HG02938 (cell line): Measurements from ENCODE around the gene WWC2.

Experiments used
- ATAC-seq: cut with Tn5 transposase; IDR thresholded peaks from one replicate; pipeline ENCODE4 v1.9.1; 2021; ENCODE audit warnings: mild to moderate bottlenecking, moderate library complexity; ENCODE audit not compliant: unreplicated experiment

WWC2 gene

DNA sequence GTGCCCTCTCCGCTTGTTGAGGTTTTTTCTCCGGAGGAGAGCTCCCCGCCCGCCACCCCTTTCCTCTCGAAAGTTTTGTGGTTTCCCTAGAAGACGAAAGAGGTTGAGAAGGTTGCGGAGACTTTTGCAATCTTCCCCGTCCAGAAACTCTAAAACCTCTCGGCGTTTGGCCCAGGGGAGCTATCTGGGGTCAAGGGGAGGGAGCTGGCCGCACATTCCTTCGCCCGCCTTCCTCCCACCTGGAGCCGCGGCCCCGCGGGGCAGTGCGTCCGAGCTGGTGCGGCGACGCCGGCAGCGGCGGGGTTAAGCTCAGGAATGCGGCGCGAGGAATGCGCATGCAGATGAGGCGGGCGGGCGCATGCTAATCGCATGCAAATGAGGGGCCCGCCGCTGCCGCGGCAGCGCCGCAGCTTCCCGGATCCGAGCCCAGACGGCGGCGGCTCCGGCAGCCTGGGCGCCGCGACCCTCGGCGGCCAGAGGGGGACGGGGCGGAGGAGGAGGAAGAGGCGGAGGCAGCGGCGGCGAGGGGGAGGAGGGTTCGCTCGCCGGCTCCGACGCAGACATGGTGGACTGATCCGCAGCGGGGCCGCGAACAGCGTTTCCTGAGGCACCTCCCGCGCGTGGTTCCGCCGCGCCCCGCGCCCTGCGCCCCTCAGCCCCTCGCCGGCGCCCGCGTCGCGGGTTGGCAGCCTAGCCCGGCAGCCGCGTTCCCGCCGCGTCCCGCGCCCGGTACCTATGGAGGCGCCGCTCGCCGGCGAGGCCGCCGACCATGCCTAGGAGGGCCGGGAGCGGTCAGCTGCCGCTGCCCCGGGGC lies at the start of gene WWC2:
TSS of gene WWC2 (plus strand) at position 535 of the 814 bp plus-strand sequence. CDS start at position 770, 235 bp downstream.
- peak; percentile 69 for ATAC-seq

DNA sequence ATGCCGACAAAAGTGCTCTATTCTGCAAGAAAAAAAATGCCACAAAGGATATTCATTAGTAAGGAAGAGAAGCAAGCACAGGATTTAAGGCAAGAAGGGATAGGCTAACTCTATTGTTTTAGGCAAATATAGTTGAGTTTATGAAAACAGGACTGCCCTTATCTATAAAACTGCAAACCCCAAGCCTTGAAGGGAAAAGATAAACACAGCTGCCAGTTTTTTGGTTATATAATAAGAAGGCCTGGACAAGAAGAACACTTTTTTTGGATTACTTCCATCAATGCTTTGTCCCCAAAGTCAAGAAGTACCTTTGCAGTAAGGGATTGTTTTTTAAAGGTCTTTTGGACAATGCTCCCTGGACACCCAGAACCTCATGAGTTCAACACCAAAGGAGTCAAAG lies 45.4 kb upstream of the WWC2 start:
- ATAC-seq = no peak

DNA sequence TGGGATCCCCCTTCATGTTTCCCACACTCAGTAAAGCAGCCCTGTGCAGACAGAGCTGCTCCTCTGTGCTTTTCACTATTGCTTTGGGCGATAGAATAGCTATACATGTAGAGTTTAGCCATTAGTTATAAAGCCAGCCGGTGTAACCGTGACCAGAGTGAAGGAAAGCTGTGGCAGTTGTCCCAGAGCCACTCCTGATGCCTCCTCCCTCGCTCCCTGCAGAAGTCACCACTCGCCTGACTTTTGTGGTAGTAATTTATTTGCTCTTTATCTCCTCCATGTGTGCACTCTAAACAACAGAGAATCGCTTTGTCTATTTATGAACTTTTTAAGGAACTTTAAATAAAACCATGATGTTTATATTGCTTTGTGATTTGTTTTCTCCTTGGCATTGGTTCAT lies 41.8 kb upstream of the WWC2 start:
- ATAC-seq = no peak

DNA sequence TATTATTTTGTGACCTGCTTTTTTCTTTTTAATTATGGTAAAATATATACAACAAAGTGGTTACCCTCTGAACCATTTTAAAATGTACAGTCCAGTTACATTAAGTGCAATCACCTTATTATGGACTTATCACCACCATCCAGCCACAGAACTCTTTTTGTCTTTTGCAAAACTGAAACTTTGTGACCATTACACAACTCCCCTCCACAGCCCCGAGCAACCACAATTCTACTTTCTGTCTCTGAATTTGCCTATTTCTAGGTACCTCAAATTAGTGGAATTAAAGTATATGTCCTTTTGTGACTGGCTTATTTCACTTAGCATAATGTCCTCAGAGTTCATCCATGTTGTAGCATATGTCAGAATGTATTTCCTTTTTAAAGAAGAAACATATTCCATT lies 39.3 kb upstream of the WWC2 start:
- ATAC-seq = peak; percentile 92

DNA sequence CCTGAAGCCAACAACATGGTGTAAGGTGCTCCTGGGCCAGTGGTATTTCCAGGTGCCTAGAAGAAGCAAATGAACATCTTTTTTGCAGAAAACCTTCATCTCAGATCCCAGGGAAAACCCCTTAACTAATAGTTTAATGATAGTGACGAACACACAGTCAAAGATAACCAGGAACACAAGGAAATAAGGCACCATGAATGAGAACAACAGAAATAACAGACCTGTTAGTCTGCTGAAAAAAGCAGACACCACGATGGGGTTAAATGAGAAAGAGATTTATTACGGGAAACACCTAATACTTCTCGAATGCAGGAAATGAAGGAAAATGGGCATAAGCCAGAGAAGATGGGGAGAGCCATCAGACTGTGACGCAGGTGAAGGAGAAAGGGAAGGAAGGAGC lies 30.6 kb upstream of the WWC2 start:
- ATAC-seq = no peak

DNA sequence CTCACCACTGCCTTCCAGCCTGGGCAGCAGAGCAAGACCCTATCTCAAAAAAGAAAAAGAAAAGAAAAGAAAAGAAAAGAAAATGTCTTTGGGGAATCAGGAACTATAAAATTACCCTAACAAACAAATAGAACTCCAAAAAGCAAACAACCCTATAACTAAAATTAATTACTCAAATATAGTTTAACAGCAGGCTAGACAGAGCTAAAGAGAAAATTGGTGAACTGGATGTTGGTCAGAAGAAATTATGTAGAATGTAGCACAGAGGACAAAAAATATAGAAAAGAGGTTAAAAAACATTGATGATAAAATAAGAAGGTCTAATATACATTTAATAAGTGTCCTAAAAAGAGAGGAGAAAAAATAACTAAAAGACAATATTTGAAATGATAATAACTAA lies 27.8 kb upstream of the WWC2 start:
- ATAC-seq = no peak

DNA sequence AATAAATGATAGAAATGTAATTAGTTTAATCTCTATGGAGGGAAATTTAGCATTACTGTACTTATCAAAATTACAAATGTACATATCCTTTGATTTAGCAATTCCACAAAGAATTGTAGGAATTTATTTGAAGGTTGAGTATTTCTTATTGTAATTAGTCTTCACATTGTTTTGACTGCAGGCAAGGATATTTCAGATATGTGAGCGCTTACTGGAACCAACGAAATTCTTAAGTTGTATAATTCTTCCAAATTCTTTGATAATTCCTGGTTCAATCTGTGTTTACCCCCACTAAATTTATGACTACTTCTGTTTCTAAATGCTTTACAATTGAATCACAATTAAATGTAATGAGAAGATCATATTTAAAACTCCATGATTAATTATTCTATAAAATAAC lies 26.9 kb upstream of the WWC2 start:
- no peak for ATAC-seq

DNA sequence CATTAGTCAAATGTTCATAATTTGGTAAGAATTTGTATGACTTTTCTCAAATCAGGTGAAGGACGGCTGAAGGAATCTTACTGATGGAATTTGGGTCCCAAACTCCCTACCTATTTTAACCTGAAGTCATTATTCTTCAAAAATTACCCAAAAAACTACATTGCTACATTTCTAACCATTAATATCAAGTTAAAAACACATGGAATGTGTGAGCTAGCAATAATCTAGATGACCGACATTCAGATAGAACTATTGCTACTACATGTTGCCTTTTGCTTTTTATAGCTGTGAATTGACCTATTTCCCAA lies 25.3 kb upstream of the WWC2 start:
- ATAC-seq = no peak

DNA sequence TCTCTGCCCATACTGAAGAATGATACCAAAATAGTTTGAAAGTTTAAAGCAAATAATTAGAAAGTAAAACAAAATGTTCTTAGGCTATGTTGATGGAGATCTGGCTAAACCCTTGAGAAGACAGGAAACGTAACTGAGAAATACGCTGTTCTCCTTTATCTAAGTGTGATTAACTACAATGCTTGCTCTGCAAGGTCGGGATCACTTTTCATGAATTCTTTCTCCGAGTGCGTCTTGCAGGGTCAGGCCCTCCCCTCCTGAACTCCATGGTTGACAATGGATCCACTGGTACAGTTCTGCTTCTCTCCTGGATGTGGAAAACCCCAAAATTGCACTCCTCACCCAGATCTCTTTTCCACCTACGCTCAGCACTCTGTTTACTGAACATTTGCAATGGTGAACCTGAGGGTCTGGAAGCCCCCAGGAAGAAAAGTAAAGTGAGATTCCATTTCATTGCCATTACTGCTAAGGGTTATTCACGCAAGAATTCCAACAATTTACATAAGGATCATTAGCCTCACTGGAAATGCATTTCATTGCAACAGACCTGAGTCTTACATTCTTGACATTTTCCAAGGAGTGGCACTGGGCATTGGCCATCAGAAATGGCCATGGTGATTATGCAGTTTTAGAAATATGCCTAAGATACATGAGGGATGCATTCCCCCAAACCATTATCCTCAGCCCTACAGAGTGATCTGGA lies 24.6 kb upstream of the WWC2 start:
- no peak for ATAC-seq

DNA sequence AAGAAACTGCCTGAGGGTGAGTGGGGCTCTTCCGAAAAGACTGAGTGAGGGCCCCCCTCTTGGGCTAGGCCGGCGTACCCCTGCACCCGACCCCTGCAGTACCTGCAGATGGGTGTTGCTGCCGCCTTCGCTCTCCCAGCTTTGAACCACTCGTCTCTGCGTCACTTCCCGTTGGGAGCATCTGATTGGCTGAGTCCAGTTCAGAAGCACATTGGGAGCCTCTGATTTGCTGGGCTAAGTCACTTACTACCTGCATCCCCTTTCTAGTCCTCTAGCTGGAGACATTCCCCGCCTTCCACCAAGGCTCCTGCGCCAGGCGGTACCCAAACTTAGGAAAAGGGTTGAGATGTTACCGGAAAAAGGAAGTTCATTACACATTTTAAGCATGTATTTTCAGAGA lies 20.4 kb upstream of the WWC2 start:
- ATAC-seq = no peak

DNA sequence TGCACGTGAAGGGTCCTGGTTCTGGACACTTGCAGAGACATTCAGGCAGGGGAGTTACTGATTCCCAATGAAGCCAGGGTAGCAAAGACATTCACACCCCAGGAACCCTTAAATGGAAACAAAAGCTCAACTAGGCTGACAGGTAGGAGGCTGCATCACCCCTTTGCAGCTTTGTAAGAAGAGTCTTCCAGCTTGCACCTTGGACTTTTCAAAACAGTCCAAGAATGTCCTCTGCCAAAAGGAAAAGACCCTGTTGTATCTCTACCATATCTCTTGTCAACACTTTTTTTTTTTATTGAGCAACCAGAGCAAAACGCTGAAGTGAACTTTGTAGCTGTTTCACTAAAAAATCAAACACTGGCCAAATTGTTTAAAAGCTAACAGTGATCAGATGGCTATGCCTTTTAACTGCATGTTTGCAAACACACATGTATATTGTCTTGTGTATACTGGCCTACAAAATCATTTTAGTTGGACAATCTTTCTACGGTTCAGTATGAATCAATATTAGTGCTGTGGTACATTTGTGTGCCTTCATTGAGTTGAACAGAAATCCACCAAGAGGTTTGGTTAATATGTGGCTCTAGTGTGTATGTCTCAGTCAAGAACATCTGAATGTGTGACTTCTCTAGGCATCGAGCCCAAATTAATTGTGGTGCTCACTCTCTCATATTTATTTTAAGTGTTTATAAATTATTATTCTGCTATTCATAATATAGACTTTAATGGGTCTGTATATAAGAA lies 18.5 kb upstream of the WWC2 start:
- no peak for ATAC-seq

DNA sequence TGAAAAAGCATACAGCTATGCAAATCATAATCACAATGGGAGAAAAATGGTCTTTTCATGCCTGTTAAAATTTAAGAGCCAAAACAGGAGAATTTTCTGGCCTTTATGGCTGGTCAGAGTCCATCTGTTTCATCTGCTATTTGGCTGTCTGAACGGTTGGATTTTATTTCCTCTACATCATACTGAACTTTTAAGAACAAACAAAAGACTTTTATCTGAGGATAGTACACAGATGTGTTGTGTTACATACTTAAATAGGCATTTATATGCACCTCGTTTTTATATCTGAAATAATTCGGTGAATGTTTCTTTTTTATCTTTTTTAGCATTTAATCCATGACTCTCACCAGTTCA lies 18.0 kb upstream of the WWC2 start:
- ATAC-seq = no peak

DNA sequence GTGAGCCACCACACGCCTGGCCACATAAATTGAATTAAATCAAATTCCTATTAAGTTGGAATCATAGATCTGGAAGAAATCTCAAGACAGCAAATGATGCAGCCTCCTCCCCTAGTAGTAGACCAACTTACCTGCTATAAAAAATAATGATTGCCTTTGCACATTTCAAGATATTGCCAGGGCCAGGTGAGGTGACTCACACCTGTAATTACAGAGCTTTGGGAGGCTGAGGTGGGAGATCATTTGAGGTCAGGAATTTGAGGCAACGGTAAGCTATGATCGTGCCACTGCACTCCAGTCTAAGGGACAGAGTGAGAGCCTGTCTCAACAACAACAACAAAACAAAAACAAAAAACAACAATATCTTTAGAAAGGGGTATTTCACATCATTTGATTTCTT lies 17.0 kb upstream of the WWC2 start:
- no peak for ATAC-seq

DNA sequence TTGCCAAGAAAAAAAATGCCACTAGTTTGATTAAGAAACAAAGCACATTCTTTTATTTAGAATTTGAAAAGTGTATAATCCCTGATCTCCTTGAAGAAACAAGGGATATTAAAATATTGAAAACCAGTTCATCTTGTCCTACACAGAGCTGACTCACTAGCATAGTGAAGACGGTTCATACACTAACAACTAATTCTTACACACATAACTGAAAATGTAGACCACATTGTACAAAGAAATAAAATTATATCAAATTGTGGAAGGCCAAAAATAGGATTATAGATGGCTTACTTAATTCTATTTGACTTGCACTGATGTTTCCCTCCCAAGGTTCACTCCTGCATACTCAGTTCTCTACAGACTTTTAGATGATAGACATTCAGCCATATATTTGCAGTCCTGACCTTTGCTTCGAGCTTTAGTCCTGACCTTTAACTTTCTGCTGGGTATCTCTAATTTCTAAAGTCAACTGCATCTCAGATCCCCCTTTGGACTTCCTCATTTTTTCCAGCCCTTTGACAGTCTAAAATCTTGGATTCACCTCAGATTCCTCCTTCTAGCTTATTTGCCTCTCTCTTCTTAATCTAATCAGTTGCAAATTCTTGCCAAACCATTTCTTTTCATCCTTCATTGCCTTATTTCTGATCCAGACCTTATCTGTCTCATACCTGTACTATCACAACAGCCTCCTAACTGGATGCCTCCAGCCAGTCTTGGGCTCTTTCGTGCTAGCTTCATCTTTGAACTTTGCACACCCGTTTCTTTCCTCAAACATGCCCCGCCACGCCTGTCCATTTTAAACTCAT lies 4.5 kb upstream of the WWC2 start:
- no peak for ATAC-seq

DNA sequence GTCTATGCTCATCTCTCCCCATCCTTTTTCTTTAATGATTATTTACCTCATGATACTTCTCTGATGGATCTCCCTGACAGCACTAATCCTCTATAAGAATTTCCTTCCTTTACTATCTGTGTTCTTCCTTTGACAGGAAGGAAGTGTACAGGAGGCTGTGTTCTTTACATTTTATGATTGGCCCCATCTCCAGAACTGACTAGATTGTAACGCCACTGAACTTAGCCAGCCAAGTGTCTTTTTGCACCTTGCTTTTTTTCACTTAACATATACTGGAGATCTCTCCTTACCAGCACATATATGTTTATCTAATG lies 3.9 kb upstream of the WWC2 start:
- no peak for ATAC-seq

DNA sequence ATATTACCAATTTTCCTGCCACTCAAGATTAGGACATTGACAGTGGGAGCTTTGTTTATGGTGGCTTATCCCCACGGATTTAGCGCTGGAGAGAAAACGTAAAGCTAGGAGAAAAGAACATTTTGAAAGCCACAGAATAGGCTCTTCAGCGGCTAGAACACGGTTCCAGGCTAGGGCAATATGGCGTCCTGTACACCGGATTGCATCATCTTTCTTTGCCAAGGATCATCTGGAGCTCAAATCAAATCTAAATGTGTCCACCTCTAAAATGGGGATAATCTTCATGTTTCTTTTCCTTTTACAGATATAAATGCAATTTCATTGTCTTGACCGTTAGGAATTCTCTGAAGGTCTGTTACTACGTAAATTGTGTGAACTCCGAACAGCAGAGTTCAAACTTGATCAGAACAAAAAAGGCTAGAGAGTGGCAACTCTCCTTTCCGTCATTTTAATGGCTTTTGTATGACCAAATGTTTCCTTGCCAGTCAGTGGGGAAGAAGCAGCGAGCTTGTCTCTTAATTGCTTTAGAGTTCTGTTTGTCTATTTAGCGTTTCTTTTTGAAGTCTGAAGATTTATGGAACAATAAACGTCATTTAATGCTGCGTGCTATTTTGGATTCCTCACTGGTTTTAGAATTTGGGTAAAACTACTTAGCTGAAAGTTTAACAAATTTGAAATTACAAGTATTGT lies 2.6 kb upstream of the WWC2 start:
- no peak for ATAC-seq

DNA sequence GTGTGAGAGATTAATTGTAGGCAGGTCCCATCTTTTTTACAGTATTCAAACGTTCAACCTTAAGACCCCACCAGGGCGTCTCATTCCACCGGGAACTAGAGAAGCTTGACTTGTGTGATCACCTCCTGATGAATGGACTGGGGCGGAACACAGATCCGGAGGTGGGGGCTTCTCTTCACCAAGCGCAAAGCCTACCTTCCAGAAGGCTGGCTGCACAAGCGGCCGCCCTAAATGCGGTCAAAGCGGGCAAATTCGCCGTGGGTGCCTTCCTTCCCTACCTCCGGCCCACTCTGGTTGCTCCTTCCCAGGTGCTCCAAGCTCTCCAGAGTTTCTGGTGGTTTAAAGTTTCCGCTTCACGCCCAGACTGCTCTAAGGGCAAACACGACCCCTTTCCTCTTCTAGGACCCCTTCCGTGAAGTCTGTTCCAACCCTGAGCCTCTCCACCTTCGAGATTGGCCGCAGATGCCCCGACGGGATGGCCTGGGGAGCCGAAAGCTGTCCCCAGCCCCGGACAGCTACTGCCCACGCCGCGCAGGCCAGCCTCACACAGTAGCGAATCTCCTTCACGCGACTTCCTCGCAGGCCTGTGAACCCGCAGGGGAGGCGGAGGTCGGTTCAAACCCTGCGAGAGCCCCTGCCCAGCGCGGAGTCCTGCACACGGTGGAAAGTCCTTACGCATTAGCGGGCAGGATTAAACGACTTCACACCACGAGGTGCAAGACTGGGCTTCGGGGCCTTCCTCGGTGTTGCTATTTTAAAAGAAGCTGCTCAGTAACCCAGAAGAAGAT lies 1.6 kb upstream of the WWC2 start:
- ATAC-seq = no peak

DNA sequence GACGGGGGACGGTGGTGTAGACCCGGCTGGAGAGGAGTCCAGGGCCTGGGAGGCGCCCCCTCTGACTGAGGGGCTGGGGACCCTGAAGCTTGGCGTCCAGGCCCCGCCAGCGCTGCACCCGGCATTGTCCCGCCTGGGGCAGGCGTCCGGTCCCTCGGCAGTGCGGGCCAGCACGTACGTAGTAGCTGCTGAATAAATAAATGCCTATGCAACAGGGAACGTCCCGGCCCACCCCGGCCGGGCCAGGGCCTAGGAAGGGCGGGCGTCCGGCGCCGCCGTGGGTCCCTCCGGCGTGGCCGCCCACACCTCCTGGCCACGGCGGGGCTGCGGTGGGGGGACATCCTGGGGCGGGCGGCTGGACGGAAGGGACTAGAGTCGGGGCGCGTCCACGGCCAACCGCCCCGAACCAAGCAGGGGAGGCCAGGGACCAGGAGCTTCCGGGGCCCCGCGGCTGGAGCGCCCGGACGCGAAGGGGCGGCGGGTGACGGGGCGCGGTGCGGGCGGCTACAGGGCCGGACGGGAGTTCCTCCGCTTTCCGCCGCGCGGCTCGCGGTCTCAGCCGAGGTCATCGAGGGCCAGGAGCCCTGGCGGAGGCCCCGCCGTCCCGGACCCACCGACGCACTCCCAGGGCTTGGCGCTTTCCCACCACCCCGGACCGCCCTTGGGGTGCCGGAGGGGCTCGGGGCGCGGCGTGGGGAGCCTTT lies 886 bp upstream of the WWC2 start:
- peak; percentile 23 for ATAC-seq

DNA sequence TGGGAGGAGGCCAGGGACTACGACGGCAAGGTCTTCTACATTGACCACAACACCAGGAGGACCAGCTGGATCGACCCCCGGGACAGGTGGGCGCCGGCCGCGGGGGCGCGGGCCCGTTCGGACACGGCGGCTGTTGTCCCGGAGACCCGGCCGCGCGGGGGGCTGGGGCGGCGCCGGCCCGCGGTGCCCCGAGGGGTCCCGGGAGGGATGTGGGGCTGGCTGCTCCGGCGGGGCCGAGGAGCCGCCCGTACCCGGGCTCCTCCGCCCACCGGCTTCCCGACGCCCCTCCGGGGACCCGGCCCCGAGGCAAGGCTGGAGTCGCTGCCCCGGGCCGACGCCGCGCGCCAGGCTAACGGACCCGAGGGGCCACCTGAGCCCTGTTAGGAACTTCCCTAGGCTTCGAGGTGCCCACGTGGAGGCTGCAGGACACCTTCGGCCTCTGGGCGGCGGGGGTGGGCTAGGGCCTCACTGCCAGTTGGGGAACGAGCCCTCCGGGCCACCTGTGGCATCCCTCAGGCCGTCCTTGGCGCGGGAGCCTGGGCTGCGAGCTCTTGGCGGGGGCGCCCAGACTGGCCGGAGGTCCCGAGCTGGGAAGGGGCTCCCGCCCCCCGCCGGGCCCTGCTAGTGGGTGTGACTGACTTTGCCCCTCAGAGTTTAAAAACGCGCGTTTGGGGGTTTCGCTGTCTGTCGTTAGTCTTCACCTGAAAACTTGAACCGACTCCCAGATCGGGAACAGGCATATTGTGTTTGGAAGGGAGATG lies 660 bp downstream of the WWC2 start:
- no peak for ATAC-seq
